ENCODE results near the gene TRAF2. TPM values are rescaled to one million over a fixed set of nuclear protein-coding genes. Genes with fewer than 3 reads are reported as not detected.

The TRAF2 gene
- total and polyA plus RNA-seq, 2 of the 4 experiments (the other 2 are of a cell fraction) = 6.6 to 12.0 TPM

- in situ Hi-C loops (cut with MboI; ENCODE audit: low sequenced_read_pairs) = no loop called here
These were observed 27.6 kb downstream of the TRAF2 start for GRCh38 chr9:136913701-136914438.

More at GRCh38 chr9:136913701-136914438, 27.6 kb downstream of the TRAF2 start:
- Histone ChIP-seq H3K9ac (ENCODE audit: low read depth, low read length) (no peak overlapping the region), H3K56ac (ENCODE audit: extremely low read depth, insufficient read depth, low read length) (no peak overlapping the region), H2AK9ac (replicated peaks; ENCODE audit: low read depth, low read length, poor library complexity) (no peak overlapping the region), H3K4me1 (ENCODE audit: control insufficient read depth, insufficient read depth, low read length) (no peaks in the 10 kb centered on the region), H4K8ac (ENCODE audit: low read depth in 2 of 2, low read length in 2 of 2) (no peak overlapping the region), H2AFZ (replicated peaks; ENCODE audit: low read length, poor library complexity) (no peak overlapping the region), H3K4me2 (ENCODE audit: low read depth, low read length) (no peak overlapping the region), H3K9me1 (ENCODE audit: insufficient read depth, low read length) (no peaks in the 10 kb centered on the region), H2BK120ac (ENCODE audit: low read depth, low read length) (no peak overlapping the region), H3K27me3 (ENCODE audit: control insufficient read depth, insufficient read depth, low read length) (no peaks in the 10 kb centered on the region), H3K4me3 (ENCODE audit: insufficient read depth, low read depth, low read length) (no peak overlapping the region), H4K5ac (ENCODE audit: low read depth, low read length) (no peak overlapping the region), H4K20me1 (ENCODE audit: insufficient read depth, low read length) (peaks cover 5% of the 10 kb centered on the region), H3K36me3 (ENCODE audit: control insufficient read depth, insufficient read depth, low read length) (peaks cover 31% of the 10 kb centered on the region), H3K23ac (ENCODE audit: low read depth, low read length) (no peak overlapping the region), H2BK20ac (ENCODE audit: low read depth, low read length) (no peak overlapping the region), H2AK5ac (ENCODE audit: low read depth, low read length) (no peak overlapping the region), H3K79me1 (ENCODE audit: low read depth in 1 of 2, low read length in 2 of 2) (peaks cover 10 to 23% of the 10 kb centered on the region in 2 experiments; a peak in 3 of 4 replicates), H3K9me3 (ENCODE audit: control insufficient read depth, insufficient read depth, low read length) (no peaks in the 10 kb centered on the region), H3K27ac (ENCODE audit: insufficient read depth, low read length) (no peak overlapping the region), H2BK5ac (ENCODE audit: low read depth, low read length, poor library complexity, severe bottlenecking) (no peak overlapping the region), H2BK15ac (ENCODE audit: low read depth, low read length) (no peak overlapping the region), H3K18ac (ENCODE audit: low read depth, low read length) (no peak overlapping the region), H4K91ac (ENCODE audit: insufficient read depth, low read depth, low read length) (no peak overlapping the region), H3K4ac (ENCODE audit: low read depth, low read length) (no peak overlapping the region), H3K14ac (replicated peaks; ENCODE audit: low read depth, low read length) (no peak overlapping the region)
- 100% methylated on average over 5 of the region's 17 CpGs; no CpG with 5 or more reads in 1 of the 2 experiments for WGBS, 2 experiments (ENCODE audit: extremely low coverage in 2 of 2, insufficient read length in 1 of 2)
- dilution Hi-C loops (cut with HindIII; ENCODE audit: low sequenced_read_pairs, unreplicated experiment) = no loop called here
- intact Hi-C loops (cut with micrococcal nuclease) = no loop called here
- CTCF ChIA-PET = interaction anchor here (0.6 kb wide), 2 partner anchors 12 to 122 kb away, joined by 3 to 6 read pairs; no protein-coding TSS in a partner anchor
- ATAC-seq (ENCODE audit: low read depth) (no peak), DNase-seq (no peak)
- no TSS peak for BruUV-seq (replicated peaks)
- POLR2A ChIA-PET (ENCODE audit: unreplicated experiment) = no interaction called here
- no peak for TF ChIP-seq NFE2L2 (IDR thresholded peaks at IDR 0.05; ENCODE audit: low read depth, low read length)
- no peak for TF ChIP-seq CEBPB (IDR thresholded peaks at IDR 0.05; ENCODE audit: low read depth, low read length)
